Nephron (organoid): ENCODE results near the gene CDH4.
A peak's percentile ranks its signal among the peaks of the same experiment; 100 is the strongest.

Experiments used
- H3K27ac Mint-ChIP-seq, 3 experiments: 2 replicates each; pipeline ENCODE4 v1.8.0; 2020; ENCODE audit warnings: mixed read lengths in 3 of 3, mild to moderate bottlenecking in 2 of 3, moderate library complexity in 1 of 3
- H3K27me3 Mint-ChIP-seq: 2 replicates; pipeline ENCODE4 v1.8.0; 2021; ENCODE audit warnings: low read depth, mild to moderate bottlenecking, moderate library complexity, mixed read lengths
- H3K36me3 Mint-ChIP-seq: 2 replicates; pipeline ENCODE4 v1.8.0; 2020; ENCODE audit warnings: low read depth, mixed read lengths
- H3K4me1 Mint-ChIP-seq: 2 replicates; pipeline ENCODE4 v1.8.0; 2020; ENCODE audit warnings: mixed read lengths
- H3K4me3 Mint-ChIP-seq, 3 experiments: 2 replicates each; pipeline ENCODE4 v1.8.0; 2020; ENCODE audit warnings: mild to moderate bottlenecking in 3 of 3, mixed read lengths in 3 of 3, moderate library complexity in 2 of 3
- H3K9me3 Mint-ChIP-seq: 2 replicates; pipeline ENCODE4 v1.8.0; 2020; ENCODE audit warnings: mixed read lengths
- TF ChIP-seq, protein P1 (sequence below), 3 experiments: fragments of 200-600 bp; sonication (generic); IDR thresholded peaks; one replicate each; pipeline ENCODE4 v1.5.0; 2021; ENCODE audit warnings: antibody characterized with exemption in 3 of 3; ENCODE audit not compliant: unreplicated experiment in 3 of 3

Gene CDH4

DNA sequence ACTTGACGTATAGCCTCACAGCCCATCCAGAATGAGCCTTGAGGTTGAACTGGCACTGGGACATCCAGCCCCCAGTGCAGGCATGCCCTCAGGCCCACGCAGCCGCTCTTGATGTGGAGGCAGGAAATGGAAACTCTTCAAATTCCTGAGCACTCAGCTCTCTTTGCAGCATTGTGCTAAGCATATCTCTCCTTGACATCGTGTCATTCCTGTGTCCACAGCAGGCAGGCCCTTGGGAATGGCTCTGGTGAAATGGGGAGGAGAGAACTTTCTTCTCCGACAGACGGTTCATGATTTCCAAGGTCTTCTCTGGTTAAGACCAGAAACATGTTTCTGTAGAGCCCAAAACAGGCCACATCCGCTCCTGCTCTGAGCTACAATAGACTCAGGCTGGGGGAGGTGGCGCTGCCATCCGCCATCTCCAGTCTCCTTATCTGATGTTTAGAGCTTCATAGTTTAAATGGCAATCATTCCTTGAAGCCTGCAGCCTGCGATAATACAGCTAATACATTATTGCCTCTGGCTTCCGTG, 248.8 kb downstream of the CDH4 start:
- H3K4me3 Mint-ChIP-seq = no peak overlapping the region
- H3K9me3 Mint-ChIP-seq = no peaks in the 10 kb centered on the region
- no peaks in the 10 kb centered on the region for H3K4me1 Mint-ChIP-seq
- TF ChIP-seq, protein P1, sequence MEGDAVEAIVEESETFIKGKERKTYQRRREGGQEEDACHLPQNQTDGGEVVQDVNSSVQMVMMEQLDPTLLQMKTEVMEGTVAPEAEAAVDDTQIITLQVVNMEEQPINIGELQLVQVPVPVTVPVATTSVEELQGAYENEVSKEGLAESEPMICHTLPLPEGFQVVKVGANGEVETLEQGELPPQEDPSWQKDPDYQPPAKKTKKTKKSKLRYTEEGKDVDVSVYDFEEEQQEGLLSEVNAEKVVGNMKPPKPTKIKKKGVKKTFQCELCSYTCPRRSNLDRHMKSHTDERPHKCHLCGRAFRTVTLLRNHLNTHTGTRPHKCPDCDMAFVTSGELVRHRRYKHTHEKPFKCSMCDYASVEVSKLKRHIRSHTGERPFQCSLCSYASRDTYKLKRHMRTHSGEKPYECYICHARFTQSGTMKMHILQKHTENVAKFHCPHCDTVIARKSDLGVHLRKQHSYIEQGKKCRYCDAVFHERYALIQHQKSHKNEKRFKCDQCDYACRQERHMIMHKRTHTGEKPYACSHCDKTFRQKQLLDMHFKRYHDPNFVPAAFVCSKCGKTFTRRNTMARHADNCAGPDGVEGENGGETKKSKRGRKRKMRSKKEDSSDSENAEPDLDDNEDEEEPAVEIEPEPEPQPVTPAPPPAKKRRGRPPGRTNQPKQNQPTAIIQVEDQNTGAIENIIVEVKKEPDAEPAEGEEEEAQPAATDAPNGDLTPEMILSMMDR (IDR thresholded peaks at IDR 0.05; ENCODE audit: unreplicated experiment in 3 of 3) = no peak
- peaks cover 20% of the 10 kb centered on the region for H3K27me3 Mint-ChIP-seq
- H3K27ac Mint-ChIP-seq = peak overlapping the region in 1 of 3 experiments; percentile 0
- no peaks in the 10 kb centered on the region for H3K36me3 Mint-ChIP-seq

DNA sequence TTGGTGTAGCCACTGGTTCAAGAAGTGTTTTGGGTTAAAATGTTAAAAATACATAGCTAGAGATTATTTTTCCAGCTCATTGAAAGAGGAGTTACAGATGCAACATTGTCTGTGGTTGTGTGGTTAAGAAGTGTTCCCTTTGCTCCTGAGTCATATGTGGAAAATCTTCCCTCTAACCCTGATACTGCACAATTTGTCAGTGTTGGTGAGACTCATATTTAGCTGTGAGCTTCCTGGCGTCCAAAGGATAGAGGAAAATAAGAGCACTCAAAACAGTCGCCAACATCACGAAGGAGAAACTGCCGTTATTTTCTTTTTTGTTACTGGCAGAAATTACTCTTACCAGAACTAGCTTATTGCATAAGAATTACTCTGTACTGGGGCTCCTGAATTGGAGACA, 250.4 kb downstream of the CDH4 start:
- Mint-ChIP-seq H3K4me3 (no peak overlapping the region), H3K9me3 (no peaks in the 10 kb centered on the region), H3K27ac (no peak overlapping the region), H3K36me3 (no peaks in the 10 kb centered on the region), H3K4me1 (no peaks in the 10 kb centered on the region), H3K27me3 (peaks cover 20% of the 10 kb centered on the region)
- TF ChIP-seq, protein P1 (IDR thresholded peaks at IDR 0.05; ENCODE audit: unreplicated experiment in 3 of 3) = no peak

DNA sequence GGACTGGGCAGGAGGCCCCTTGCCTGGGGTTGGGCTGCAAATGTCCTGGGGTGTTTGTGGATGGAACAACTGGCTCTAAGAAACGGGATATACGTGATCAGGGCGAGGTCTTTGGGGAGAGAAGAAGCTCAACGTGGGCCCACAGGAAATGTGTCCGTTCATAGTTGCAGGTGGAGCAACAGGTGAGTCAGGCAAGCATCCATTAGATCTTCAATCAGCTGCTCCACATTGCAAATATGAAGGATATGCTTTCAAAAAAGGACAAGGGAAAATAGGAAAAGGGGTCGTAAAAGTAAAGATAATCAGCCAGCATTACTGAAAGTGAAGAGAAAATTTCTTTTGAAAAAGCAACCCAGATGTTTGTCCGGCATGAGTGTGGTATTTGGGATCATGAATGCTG, 251.0 kb downstream of the CDH4 start:
- peaks cover 26% of the 10 kb centered on the region for H3K27me3 Mint-ChIP-seq
- H3K27ac Mint-ChIP-seq = no peak overlapping the region

DNA sequence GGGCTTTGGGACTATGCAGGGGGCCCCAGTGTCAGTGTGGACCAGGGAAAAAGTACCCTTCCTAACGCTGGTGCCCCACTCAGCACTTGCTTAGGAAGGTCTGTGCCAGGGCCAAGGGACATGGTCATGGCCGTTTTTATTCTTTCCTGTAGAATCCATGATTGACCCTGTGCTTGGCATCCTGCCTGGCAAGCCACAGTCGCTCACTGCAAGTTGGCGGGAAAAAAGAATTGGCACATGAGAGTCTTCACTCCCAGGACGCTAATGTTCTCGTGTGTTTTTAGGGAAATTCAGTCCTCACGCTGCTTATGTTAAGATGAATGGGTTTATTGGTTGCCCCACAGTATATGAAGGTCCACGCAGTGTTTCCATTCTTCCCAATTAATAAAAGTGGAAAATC, 253.4 kb downstream of the CDH4 start:
- no peaks in the 10 kb centered on the region for H3K9me3 Mint-ChIP-seq
- H3K4me1 Mint-ChIP-seq = no peaks in the 10 kb centered on the region
- H3K36me3 Mint-ChIP-seq = no peaks in the 10 kb centered on the region
- H3K27me3 Mint-ChIP-seq = peaks cover 33% of the 10 kb centered on the region
- TF ChIP-seq, protein P1 (IDR thresholded peaks at IDR 0.05; ENCODE audit: unreplicated experiment in 3 of 3) = no peak
- no peak overlapping the region for H3K27ac Mint-ChIP-seq
- no peak overlapping the region for H3K4me3 Mint-ChIP-seq

More for the DNA sequence above, 251.0 kb downstream of the CDH4 start:
- H3K4me3 Mint-ChIP-seq = no peak overlapping the region
- no peaks in the 10 kb centered on the region for H3K4me1 Mint-ChIP-seq
- H3K9me3 Mint-ChIP-seq = no peaks in the 10 kb centered on the region
- TF ChIP-seq, protein P1 (IDR thresholded peaks at IDR 0.05; ENCODE audit: unreplicated experiment in 3 of 3) = no peak
- no peaks in the 10 kb centered on the region for H3K36me3 Mint-ChIP-seq

DNA sequence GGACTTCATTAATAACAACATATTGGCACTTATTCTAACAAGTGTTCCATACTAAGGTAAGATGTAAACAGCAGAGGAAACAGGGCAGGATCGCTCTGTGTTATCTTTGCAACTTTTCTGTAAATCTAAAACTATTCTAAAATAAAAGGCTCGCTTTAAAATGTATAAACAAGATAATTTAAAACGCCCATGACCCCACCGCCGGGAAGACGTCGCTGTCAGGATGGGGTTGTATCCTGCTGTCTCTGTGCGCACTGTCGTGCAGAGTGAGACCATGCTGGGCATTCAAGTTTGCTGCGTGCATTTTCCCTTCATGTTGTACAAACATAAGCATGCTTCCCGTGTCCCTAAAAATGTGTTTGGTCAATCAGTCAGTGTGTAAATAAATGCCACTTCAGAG, 255.7 kb downstream of the CDH4 start:
- Mint-ChIP-seq H3K36me3 (no peaks in the 10 kb centered on the region), H3K4me3 (no peak overlapping the region), H3K4me1 (no peaks in the 10 kb centered on the region), H3K27me3 (peaks cover 33% of the 10 kb centered on the region), H3K9me3 (no peaks in the 10 kb centered on the region), H3K27ac (no peak overlapping the region)
- TF ChIP-seq, protein P1 (IDR thresholded peaks at IDR 0.05; ENCODE audit: unreplicated experiment in 3 of 3) = no peak

DNA sequence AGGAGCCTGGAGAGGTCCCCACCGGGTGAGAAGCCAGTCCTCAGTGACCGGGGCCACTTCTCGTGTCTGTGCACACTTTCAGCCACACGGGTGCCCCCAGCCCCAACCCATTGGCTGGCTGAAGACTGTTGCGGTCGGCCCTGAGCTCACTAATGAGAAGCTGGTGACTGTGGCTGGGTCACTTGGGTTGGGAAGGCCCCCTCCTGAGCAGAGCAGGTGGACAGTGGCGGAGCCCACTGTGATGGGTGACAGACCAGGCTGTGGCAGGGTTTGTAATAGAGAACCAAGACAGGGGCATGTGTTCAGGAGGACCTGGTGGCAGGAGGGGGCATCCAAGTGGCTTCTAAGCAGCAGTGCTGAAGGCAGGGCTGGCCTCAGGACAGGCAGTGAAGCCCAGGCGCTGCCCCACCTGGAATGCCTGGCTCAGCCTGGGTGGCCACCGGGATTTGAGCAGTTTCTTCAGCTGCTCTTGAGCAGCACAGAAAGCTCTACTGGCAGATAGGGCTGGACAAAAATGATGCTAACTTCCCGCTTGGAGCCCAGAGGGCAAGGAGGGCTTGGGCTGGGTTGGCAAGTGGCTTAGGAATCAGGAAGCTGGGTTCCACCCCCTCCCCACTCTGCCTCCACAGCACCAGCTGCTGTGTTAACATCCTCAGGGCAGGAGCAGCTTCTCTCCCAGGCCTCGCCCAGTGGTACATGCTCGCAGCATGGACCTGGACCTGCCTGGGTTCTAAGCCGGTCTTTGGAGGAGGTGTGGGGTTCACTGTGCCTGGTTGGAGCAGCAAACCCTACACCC, 256.4 kb downstream of the CDH4 start:
- Mint-ChIP-seq H3K9me3 (no peaks in the 10 kb centered on the region), H3K36me3 (no peaks in the 10 kb centered on the region), H3K27me3 (peaks cover 33% of the 10 kb centered on the region), H3K27ac (no peak overlapping the region), H3K4me1 (no peaks in the 10 kb centered on the region), H3K4me3 (no peak overlapping the region)
- TF ChIP-seq, protein P1 (IDR thresholded peaks at IDR 0.05; ENCODE audit: unreplicated experiment in 3 of 3) = no peak
